ENCODE results near the gene PSAPL1. TPM values are rescaled to one million over a fixed set of nuclear protein-coding genes. Genes with fewer than 3 reads are reported as not detected.
A peak's percentile ranks its signal among the peaks of the same experiment; 100 is the strongest.

The PSAPL1 gene
- total RNA-seq, 3 donors from 2014 or later (not counting 1 experiment from before 2014, with no cell fraction given): not detected

DNA sequence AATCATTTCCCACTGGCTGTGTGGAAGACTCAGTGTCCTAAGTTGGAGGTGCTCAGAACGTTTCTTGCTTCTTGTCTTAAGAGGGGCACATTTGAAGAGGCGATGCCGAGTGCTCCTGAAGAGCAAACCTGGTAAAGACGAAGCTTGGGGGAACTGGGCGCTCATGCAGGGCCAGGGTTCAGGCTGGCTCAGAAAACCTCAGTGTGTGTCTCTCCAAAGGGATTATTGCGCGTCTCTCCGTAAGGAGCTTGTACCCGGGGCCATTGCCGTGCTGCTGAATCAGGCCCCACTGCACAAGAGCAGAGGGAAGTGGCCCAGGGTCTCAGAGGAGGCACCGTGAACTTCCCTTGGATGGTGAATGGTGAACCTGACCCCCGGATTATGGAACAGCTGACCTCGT is 44.4 kb downstream of the PSAPL1 start:
- WGBS (ENCODE audit: insufficient coverage): 86% methylated on average over 13 of the region's 13 CpGs
- intact Hi-C loops (cut with micrococcal nuclease): no loop called here
- no peaks in the 10 kb centered on the region for H3K9me3 ChIP-seq (ENCODE audit: control insufficient read depth, insufficient read depth, low read length)

GRCh38 chr4:7389719-7390118 is 45.0 kb downstream of the PSAPL1 start:
- H3K4me1 ChIP-seq (ENCODE audit: control insufficient read depth, insufficient read depth, low read length): no peaks in the 10 kb centered on the region
- TF ChIP-seq CTCF (IDR thresholded peaks at IDR 0.05): no peak
- Mint-ChIP-seq H3K27me3 (ENCODE audit: low read depth in 2 of 2) (peaks cover 11 to 24% of the 10 kb centered on the region in 2 donors), H3K9me3 (peaks cover 0 to 7% of the 10 kb centered on the region in 2 donors), H3K27ac (no peak overlapping the region), H3K4me1 (peaks cover 0 to 7% of the 10 kb centered on the region in 2 donors), H3K4me3 (no peak overlapping the region), H3K36me3 (no peaks in the 10 kb centered on the region)
- DNase-seq (no peak), ATAC-seq (no peak)
- 64% methylated on average over 12 of the region's 12 CpGs for WGBS (ENCODE audit: insufficient coverage)
- H3K9me3 ChIP-seq (ENCODE audit: control insufficient read depth, insufficient read depth, low read length): no peaks in the 10 kb centered on the region
- no peaks in the 10 kb centered on the region for H3K27me3 ChIP-seq (ENCODE audit: control insufficient read depth, insufficient read depth, low read length)
- H3K27ac ChIP-seq (ENCODE audit: low read length): no peak overlapping the region
- intact Hi-C loops (cut with micrococcal nuclease): no loop called here
- no peaks in the 10 kb centered on the region for H3K36me3 ChIP-seq (ENCODE audit: control insufficient read depth, insufficient read depth, low read length)
- H3K4me3 ChIP-seq (ENCODE audit: low read length): no peak overlapping the region

More for the DNA sequence above, 44.4 kb downstream of the PSAPL1 start:
- H3K27ac ChIP-seq (ENCODE audit: low read length): no peak overlapping the region
- H3K27me3 ChIP-seq (ENCODE audit: control insufficient read depth, insufficient read depth, low read length): no peaks in the 10 kb centered on the region
- no peak for ATAC-seq
- Mint-ChIP-seq H3K36me3 (no peaks in the 10 kb centered on the region), H3K4me3 (no peak overlapping the region), H3K27ac (no peak overlapping the region), H3K9me3 (peaks cover 0 to 7% of the 10 kb centered on the region in 2 donors), H3K4me1 (peaks cover 0 to 7% of the 10 kb centered on the region in 2 donors), H3K27me3 (ENCODE audit: low read depth in 2 of 2) (peaks cover 11 to 24% of the 10 kb centered on the region in 2 donors)
- TF ChIP-seq CTCF (IDR thresholded peaks at IDR 0.05): no peak
- no peak overlapping the region for H3K4me3 ChIP-seq (ENCODE audit: low read length)
- H3K4me1 ChIP-seq (ENCODE audit: control insufficient read depth, insufficient read depth, low read length): no peaks in the 10 kb centered on the region
- H3K36me3 ChIP-seq (ENCODE audit: control insufficient read depth, insufficient read depth, low read length): no peaks in the 10 kb centered on the region
- DNase-seq: no peak

GRCh38 chr4:7389101-7389701 is 45.5 kb downstream of the PSAPL1 start:
- Mint-ChIP-seq H3K4me3 (no peak overlapping the region), H3K27me3 (ENCODE audit: low read depth in 2 of 2) (peaks cover 11 to 24% of the 10 kb centered on the region in 2 donors), H3K9me3 (peaks cover 0 to 7% of the 10 kb centered on the region in 2 donors), H3K36me3 (no peaks in the 10 kb centered on the region), H3K27ac (no peak overlapping the region), H3K4me1 (peaks cover 0 to 7% of the 10 kb centered on the region in 2 donors)
- no peak overlapping the region for H3K27ac ChIP-seq (ENCODE audit: low read length)
- no peaks in the 10 kb centered on the region for H3K36me3 ChIP-seq (ENCODE audit: control insufficient read depth, insufficient read depth, low read length)
- no peaks in the 10 kb centered on the region for H3K4me1 ChIP-seq (ENCODE audit: control insufficient read depth, insufficient read depth, low read length)
- H3K27me3 ChIP-seq (ENCODE audit: control insufficient read depth, insufficient read depth, low read length): no peaks in the 10 kb centered on the region
- H3K4me3 ChIP-seq (ENCODE audit: low read length): no peak overlapping the region
- ATAC-seq: no peak
- H3K9me3 ChIP-seq (ENCODE audit: control insufficient read depth, insufficient read depth, low read length): no peaks in the 10 kb centered on the region
- intact Hi-C loops (cut with micrococcal nuclease): no loop called here
- peak in 1 of 2 donors; percentile 10 for DNase-seq
- no peak for TF ChIP-seq CTCF (IDR thresholded peaks at IDR 0.05)
- 87% methylated on average over 15 of the region's 15 CpGs for WGBS (ENCODE audit: insufficient coverage)

DNA sequence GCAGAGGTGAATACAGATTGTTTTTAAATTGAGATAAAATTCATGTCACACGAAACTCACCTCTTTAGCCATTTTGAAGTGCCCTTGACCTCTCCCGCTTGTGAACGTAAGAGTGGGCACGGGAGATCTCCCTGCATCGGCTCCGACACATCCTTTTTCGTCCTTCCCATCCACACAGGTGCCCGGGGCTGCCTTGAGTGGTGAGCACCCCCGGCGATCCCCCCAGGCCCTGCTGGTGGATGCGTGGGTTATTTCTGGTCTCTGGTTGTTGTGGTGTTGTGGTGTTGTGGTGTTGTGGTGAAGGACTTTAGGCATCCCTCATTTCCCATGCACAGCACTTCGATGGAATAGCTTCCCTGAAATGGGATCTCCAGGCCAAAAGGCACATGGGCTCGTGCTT is 46.1 kb downstream of the PSAPL1 start:
- Histone ChIP-seq H3K4me1 (ENCODE audit: control insufficient read depth, insufficient read depth, low read length) (no peaks in the 10 kb centered on the region), H3K27me3 (ENCODE audit: control insufficient read depth, insufficient read depth, low read length) (no peaks in the 10 kb centered on the region), H3K4me3 (ENCODE audit: low read length) (no peak overlapping the region), H3K36me3 (ENCODE audit: control insufficient read depth, insufficient read depth, low read length) (no peaks in the 10 kb centered on the region), H3K9me3 (ENCODE audit: control insufficient read depth, insufficient read depth, low read length) (no peaks in the 10 kb centered on the region), H3K27ac (ENCODE audit: low read length) (no peak overlapping the region)
- no peaks in the 10 kb centered on the region for H3K36me3 Mint-ChIP-seq
- peaks cover 11 to 21% of the 10 kb centered on the region in 2 donors for H3K27me3 Mint-ChIP-seq (ENCODE audit: low read depth in 2 of 2)
- DNase-seq (no peak), ATAC-seq (no peak)
- TF ChIP-seq CTCF (IDR thresholded peaks at IDR 0.05): no peak
- 65% methylated on average over 13 of the region's 13 CpGs for WGBS (ENCODE audit: insufficient coverage)
- peaks cover 0 to 7% of the 10 kb centered on the region in 2 donors for H3K4me1 Mint-ChIP-seq
- no peak overlapping the region for H3K4me3 Mint-ChIP-seq
- intact Hi-C loops (cut with micrococcal nuclease): no loop called here
- H3K9me3 Mint-ChIP-seq: peaks cover 0 to 7% of the 10 kb centered on the region in 2 donors
- no peak overlapping the region for H3K27ac Mint-ChIP-seq
